Putamen (tissue), 1 donor: ENCODE data around the gene LRRC57.

Source experiments
- DNase-seq: peaks from one replicate; pipeline ENCODE4 v3.0.0-alpha.2; 2016; ENCODE audit warnings: low spot score

The LRRC57 gene

GRCh38 chr15:42549741-42550392 is 1.3 kb upstream of the LRRC57 start:
- DNase-seq: no peak

GRCh38 chr15:42549032-42549491 is 469 bp upstream of the LRRC57 start:
- peak; percentile 25 for DNase-seq

- DNase-seq: no peak
Measured at GRCh38 chr15:42547918-42548248, 710 bp downstream of the LRRC57 start.

GRCh38 chr15:42544853-42545629 is 3.6 kb downstream of the LRRC57 start:
- DNase-seq: no peak

- DNase-seq: no peak
Measured at GRCh38 chr15:42533246-42533645, 15.3 kb downstream of the LRRC57 start.

GRCh38 chr15:42528970-42529369 is 19.6 kb downstream of the LRRC57 start:
- no peak for DNase-seq

GRCh38 chr15:42523331-42523730 is 25.3 kb downstream of the LRRC57 start:
- no peak for DNase-seq

- no peak for DNase-seq
Measured at GRCh38 chr15:42511007-42511391, 37.6 kb downstream of the LRRC57 start.

- no peak for DNase-seq
Measured at GRCh38 chr15:42510258-42511006, 38.2 kb downstream of the LRRC57 start.

- no peak for DNase-seq
Measured at GRCh38 chr15:42508263-42508690, 40.3 kb downstream of the LRRC57 start.

- DNase-seq: no peak
Measured at GRCh38 chr15:42507514-42507913, 41.1 kb downstream of the LRRC57 start.

- DNase-seq: no peak
Measured at GRCh38 chr15:42504631-42505030, 44.0 kb downstream of the LRRC57 start.

GRCh38 chr15:42503825-42504224 is 44.8 kb downstream of the LRRC57 start:
- DNase-seq: no peak

GRCh38 chr15:42502477-42502876 is 46.1 kb downstream of the LRRC57 start:
- DNase-seq: no peak

- no peak for DNase-seq
Measured at GRCh38 chr15:42499858-42500609, 48.6 kb downstream of the LRRC57 start.

GRCh38 chr15:42498212-42499068 is 50.2 kb downstream of the LRRC57 start:
- no peak for DNase-seq

GRCh38 chr15:42495361-42496212 is 53.0 kb downstream of the LRRC57 start, which contains the start of gene SNAP23:
TSS of gene SNAP23 (plus strand) at chr15:42495634. CDS start at chr15:42511847, 16,213 bp downstream.
- peak; percentile 90 for DNase-seq

GRCh38 chr15:42494998-42495360 is 53.6 kb downstream of the LRRC57 start:
- peak; percentile 82 for DNase-seq

GRCh38 chr15:42493679-42494078 is 54.9 kb downstream of the LRRC57 start:
- DNase-seq: no peak
